Measurements from ENCODE around the gene LYPD5.
"Not testable (repeated sequence)": the region's sequence is repeated elsewhere in the genome, so short reads cannot be mapped to it uniquely, and the experiment has no call there.

DNA sequence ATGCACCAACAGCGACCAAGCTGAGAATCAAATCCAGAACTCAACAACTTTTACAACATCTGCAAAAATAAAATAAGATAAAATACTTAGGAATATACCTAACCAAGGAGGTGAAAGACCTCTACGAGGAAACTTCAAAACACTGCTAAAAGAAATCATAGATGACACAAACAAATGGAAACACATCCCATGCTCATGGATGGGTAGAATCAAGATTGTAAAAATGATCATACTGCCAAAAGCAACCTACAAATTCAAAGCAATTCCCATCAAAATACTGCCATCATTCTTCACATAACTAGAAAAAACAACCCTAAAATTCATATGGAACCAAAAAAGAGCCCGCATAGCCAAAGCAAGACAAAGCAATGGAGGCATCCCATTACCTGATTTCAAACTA lies 21.6 kb upstream of the LYPD5 start:
- TF ChIP-seq, protein P1, sequence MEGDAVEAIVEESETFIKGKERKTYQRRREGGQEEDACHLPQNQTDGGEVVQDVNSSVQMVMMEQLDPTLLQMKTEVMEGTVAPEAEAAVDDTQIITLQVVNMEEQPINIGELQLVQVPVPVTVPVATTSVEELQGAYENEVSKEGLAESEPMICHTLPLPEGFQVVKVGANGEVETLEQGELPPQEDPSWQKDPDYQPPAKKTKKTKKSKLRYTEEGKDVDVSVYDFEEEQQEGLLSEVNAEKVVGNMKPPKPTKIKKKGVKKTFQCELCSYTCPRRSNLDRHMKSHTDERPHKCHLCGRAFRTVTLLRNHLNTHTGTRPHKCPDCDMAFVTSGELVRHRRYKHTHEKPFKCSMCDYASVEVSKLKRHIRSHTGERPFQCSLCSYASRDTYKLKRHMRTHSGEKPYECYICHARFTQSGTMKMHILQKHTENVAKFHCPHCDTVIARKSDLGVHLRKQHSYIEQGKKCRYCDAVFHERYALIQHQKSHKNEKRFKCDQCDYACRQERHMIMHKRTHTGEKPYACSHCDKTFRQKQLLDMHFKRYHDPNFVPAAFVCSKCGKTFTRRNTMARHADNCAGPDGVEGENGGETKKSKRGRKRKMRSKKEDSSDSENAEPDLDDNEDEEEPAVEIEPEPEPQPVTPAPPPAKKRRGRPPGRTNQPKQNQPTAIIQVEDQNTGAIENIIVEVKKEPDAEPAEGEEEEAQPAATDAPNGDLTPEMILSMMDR (IDR thresholded peaks at IDR 0.05), result not testable (repeated sequence)
- not testable (repeated sequence) for TF ChIP-seq POLR2A (IDR thresholded peaks at IDR 0.05)
